ENCODE results near the gene SLCO4A1.

SLCO4A1 gene

GRCh38 chr20:62661647-62662046 is 19.3 kb downstream of the SLCO4A1 start:
- Histone ChIP-seq H3K9me3 (no peaks in the 10 kb centered on the region), H3K4me1 (peaks cover 3% of the 10 kb centered on the region; the same call in 1 of the 2 replicates), H3K36me3 (replicated peaks) (no peaks in the 10 kb centered on the region; the same call in 1 of the 2 replicates), H3K4me3 (no peak overlapping the region), H3K27me3 (ENCODE audit: low read depth) (no peaks in the 10 kb centered on the region)
- in situ Hi-C loops (cut with MboI; ENCODE audit: low sequenced_read_pairs), result no loop called here
- DNase-seq (ENCODE audit: low spot score in 2 of 2), result no peak

- in situ Hi-C loops (cut with MboI; ENCODE audit: low sequenced_read_pairs), result no loop called here
- H3K36me3 ChIP-seq (replicated peaks), result no peaks in the 10 kb centered on the region
Measured at GRCh38 chr20:62662422-62662821, 20.1 kb downstream of the SLCO4A1 start.

GRCh38 chr20:62663145-62664018 is 21.1 kb downstream of the SLCO4A1 start:
- DNase-seq (ENCODE audit: low spot score in 2 of 2), result no peak
- no peaks in the 10 kb centered on the region for H3K27me3 ChIP-seq (ENCODE audit: low read depth)
- in situ Hi-C loops (cut with MboI; ENCODE audit: low sequenced_read_pairs), result no loop called here

More at GRCh38 chr20:62662422-62662821, 20.1 kb downstream of the SLCO4A1 start:
- Histone ChIP-seq H3K9me3 (no peaks in the 10 kb centered on the region), H3K27me3 (ENCODE audit: low read depth) (no peaks in the 10 kb centered on the region), H3K4me1 (peaks cover 3% of the 10 kb centered on the region; the same call in 1 of the 2 replicates), H3K4me3 (no peak overlapping the region)
- no peak for DNase-seq (ENCODE audit: low spot score in 2 of 2)

GRCh38 chr20:62664019-62664971 is 22.0 kb downstream of the SLCO4A1 start:
- Histone ChIP-seq H3K9me3 (no peaks in the 10 kb centered on the region), H3K4me1 (peaks cover 3% of the 10 kb centered on the region; the same call in 1 of the 2 replicates), H3K27me3 (ENCODE audit: low read depth) (no peaks in the 10 kb centered on the region), H3K4me3 (no peak overlapping the region), H3K36me3 (replicated peaks) (peaks cover 6% of the 10 kb centered on the region)
- no peak for DNase-seq (ENCODE audit: low spot score in 2 of 2)
- in situ Hi-C loops (cut with MboI; ENCODE audit: low sequenced_read_pairs), result no loop called here

More at GRCh38 chr20:62663145-62664018, 21.1 kb downstream of the SLCO4A1 start:
- Histone ChIP-seq H3K4me3 (no peak overlapping the region), H3K36me3 (replicated peaks) (no peaks in the 10 kb centered on the region; the same call in 1 of the 2 replicates), H3K9me3 (no peaks in the 10 kb centered on the region), H3K4me1 (peaks cover 3% of the 10 kb centered on the region; the same call in 1 of the 2 replicates)

- Histone ChIP-seq H3K36me3 (replicated peaks) (peaks cover 10% of the 10 kb centered on the region), H3K27me3 (ENCODE audit: low read depth) (no peaks in the 10 kb centered on the region), H3K4me1 (peaks cover 3% of the 10 kb centered on the region; the same call in 1 of the 2 replicates), H3K4me3 (no peak overlapping the region), H3K9me3 (no peaks in the 10 kb centered on the region)
- no peak for DNase-seq (ENCODE audit: low spot score in 2 of 2)
- in situ Hi-C loops (cut with MboI; ENCODE audit: low sequenced_read_pairs), result loop anchor here (5.0 kb wide), 1 partner anchor 127 kb away; no protein-coding TSS in a partner anchor
Measured at GRCh38 chr20:62665153-62665754, 23.0 kb downstream of the SLCO4A1 start.

GRCh38 chr20:62665826-62666735 is 23.8 kb downstream of the SLCO4A1 start:
- Histone ChIP-seq H3K4me3 (no peak overlapping the region), H3K36me3 (replicated peaks) (peaks cover 18% of the 10 kb centered on the region), H3K9me3 (no peaks in the 10 kb centered on the region), H3K27me3 (ENCODE audit: low read depth) (no peaks in the 10 kb centered on the region), H3K4me1 (peaks cover 3% of the 10 kb centered on the region; the same call in 1 of the 2 replicates)
- no peak for DNase-seq (ENCODE audit: low spot score in 2 of 2)
- in situ Hi-C loops (cut with MboI; ENCODE audit: low sequenced_read_pairs), result loop anchor here (5.0 kb wide), 1 partner anchor 126 kb away; no protein-coding TSS in a partner anchor

GRCh38 chr20:62666736-62667529 is 24.6 kb downstream of the SLCO4A1 start:
- Histone ChIP-seq H3K36me3 (replicated peaks) (peaks cover 18% of the 10 kb centered on the region), H3K4me3 (no peak overlapping the region), H3K27me3 (ENCODE audit: low read depth) (no peaks in the 10 kb centered on the region), H3K9me3 (no peaks in the 10 kb centered on the region), H3K4me1 (peaks cover 3% of the 10 kb centered on the region; the same call in 1 of the 2 replicates)
- DNase-seq (ENCODE audit: low spot score in 2 of 2), result no peak
- in situ Hi-C loops (cut with MboI; ENCODE audit: low sequenced_read_pairs), result loop anchor here (5.0 kb wide), 1 partner anchor 125 kb away; no protein-coding TSS in a partner anchor

- Histone ChIP-seq H3K4me1 (peaks cover 3% of the 10 kb centered on the region; the same call in 1 of the 2 replicates), H3K36me3 (replicated peaks) (peaks cover 18% of the 10 kb centered on the region), H3K9me3 (no peaks in the 10 kb centered on the region), H3K4me3 (no peak overlapping the region), H3K27me3 (ENCODE audit: low read depth) (no peaks in the 10 kb centered on the region)
- in situ Hi-C loops (cut with MboI; ENCODE audit: low sequenced_read_pairs), result loop anchor here (5.0 kb wide), 1 partner anchor 125 kb away; no protein-coding TSS in a partner anchor
- no peak for DNase-seq (ENCODE audit: low spot score in 2 of 2)
Measured at GRCh38 chr20:62667530-62668440, 25.5 kb downstream of the SLCO4A1 start.

- no peaks in the 10 kb centered on the region for H3K27me3 ChIP-seq (ENCODE audit: low read depth)
- H3K4me3 ChIP-seq, result no peak overlapping the region
- peak; percentile 45 to 86 for DNase-seq (ENCODE audit: low spot score in 2 of 2)
- in situ Hi-C loops (cut with MboI; ENCODE audit: low sequenced_read_pairs), result loop anchor here (5.0 kb wide), 1 partner anchor 124 kb away; no protein-coding TSS in a partner anchor
- H3K4me1 ChIP-seq, result no peaks in the 10 kb centered on the region
- H3K36me3 ChIP-seq (replicated peaks), result peaks cover 18% of the 10 kb centered on the region
- no peaks in the 10 kb centered on the region for H3K9me3 ChIP-seq
Measured at GRCh38 chr20:62668441-62669027, 26.2 kb downstream of the SLCO4A1 start.

GRCh38 chr20:62669249-62669648 is 26.9 kb downstream of the SLCO4A1 start:
- Histone ChIP-seq H3K36me3 (replicated peaks) (peaks cover 18% of the 10 kb centered on the region), H3K27me3 (ENCODE audit: low read depth) (no peaks in the 10 kb centered on the region), H3K9me3 (no peaks in the 10 kb centered on the region), H3K4me1 (no peaks in the 10 kb centered on the region), H3K4me3 (no peak overlapping the region)
- in situ Hi-C loops (cut with MboI; ENCODE audit: low sequenced_read_pairs), result loop anchor here (5.0 kb wide), 1 partner anchor 123 kb away; no protein-coding TSS in a partner anchor
- DNase-seq (ENCODE audit: low spot score in 2 of 2), result no peak

All from HAP-1 (cell line).